ENCODE data around the gene ZFYVE28.

DNA sequence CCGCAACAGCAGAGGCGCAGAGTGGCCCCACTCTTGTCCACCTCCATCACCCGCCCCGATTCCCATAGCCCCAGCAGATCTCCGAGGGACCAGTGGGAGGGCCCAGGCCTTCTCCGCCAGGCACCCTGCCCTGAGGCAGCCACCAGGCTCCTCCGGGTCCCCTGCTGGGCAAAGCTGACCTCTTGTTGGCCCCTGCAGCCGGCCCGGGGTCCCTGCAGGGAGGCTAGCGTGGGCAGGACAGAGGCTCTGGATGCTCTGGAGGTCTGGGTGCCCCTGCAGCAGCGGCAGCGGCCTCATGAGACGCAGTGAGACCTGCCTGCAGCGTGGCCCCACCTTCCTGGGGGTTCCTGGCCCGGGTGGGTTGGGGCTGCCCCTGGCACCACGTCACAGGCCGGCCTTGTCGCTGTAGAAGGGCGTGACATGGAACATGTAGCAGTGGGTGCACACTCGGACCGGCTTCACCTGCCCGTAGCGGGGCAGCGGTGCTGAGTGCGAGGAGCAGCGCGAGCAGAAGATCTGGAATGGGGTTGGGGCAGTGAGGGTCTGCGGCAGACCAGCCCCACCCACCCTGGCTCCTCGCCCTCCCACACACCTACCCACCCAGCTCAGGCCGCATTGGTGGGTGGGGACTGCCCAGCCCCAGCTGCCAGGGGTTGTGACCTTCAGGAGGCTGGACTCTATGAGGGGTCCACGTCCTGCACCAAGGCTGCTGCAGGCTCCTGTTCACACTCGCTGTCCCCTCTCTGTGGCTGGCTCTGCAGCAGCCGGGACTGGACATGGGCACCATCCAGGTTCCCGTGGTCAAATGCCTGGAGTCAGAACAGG, 147.9 kb downstream of the ZFYVE28 start:
- no peak for TF ChIP-seq POLR2A (IDR thresholded peaks at IDR 0.05)
- TF ChIP-seq, protein P1, sequence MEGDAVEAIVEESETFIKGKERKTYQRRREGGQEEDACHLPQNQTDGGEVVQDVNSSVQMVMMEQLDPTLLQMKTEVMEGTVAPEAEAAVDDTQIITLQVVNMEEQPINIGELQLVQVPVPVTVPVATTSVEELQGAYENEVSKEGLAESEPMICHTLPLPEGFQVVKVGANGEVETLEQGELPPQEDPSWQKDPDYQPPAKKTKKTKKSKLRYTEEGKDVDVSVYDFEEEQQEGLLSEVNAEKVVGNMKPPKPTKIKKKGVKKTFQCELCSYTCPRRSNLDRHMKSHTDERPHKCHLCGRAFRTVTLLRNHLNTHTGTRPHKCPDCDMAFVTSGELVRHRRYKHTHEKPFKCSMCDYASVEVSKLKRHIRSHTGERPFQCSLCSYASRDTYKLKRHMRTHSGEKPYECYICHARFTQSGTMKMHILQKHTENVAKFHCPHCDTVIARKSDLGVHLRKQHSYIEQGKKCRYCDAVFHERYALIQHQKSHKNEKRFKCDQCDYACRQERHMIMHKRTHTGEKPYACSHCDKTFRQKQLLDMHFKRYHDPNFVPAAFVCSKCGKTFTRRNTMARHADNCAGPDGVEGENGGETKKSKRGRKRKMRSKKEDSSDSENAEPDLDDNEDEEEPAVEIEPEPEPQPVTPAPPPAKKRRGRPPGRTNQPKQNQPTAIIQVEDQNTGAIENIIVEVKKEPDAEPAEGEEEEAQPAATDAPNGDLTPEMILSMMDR (IDR thresholded peaks at IDR 0.05): no peak

Measured in ovary (tissue), 3 donors.